Nephron (organoid): Measurements from ENCODE around the gene PPP1R10.

Source experiments
- H3K27ac Mint-ChIP-seq, 3 experiments: 2 replicates each; pipeline ENCODE4 v1.8.0; 2020; ENCODE audit warnings: mixed read lengths in 3 of 3, mild to moderate bottlenecking in 2 of 3, moderate library complexity in 1 of 3
- H3K27me3 Mint-ChIP-seq: 2 replicates; pipeline ENCODE4 v1.8.0; 2021; ENCODE audit warnings: low read depth, mild to moderate bottlenecking, moderate library complexity, mixed read lengths
- H3K36me3 Mint-ChIP-seq: 2 replicates; pipeline ENCODE4 v1.8.0; 2020; ENCODE audit warnings: low read depth, mixed read lengths
- H3K4me1 Mint-ChIP-seq: 2 replicates; pipeline ENCODE4 v1.8.0; 2020; ENCODE audit warnings: mixed read lengths
- H3K4me3 Mint-ChIP-seq, 3 experiments: 2 replicates each; pipeline ENCODE4 v1.8.0; 2020; ENCODE audit warnings: mild to moderate bottlenecking in 3 of 3, mixed read lengths in 3 of 3, moderate library complexity in 2 of 3
- H3K9me3 Mint-ChIP-seq: 2 replicates; pipeline ENCODE4 v1.8.0; 2020; ENCODE audit warnings: mixed read lengths
- TF ChIP-seq, protein P1 (sequence below), 3 experiments: fragments of 200-600 bp; sonication (generic); IDR thresholded peaks; one replicate each; pipeline ENCODE4 v1.5.0; 2021; ENCODE audit warnings: antibody characterized with exemption in 3 of 3; ENCODE audit not compliant: unreplicated experiment in 3 of 3

The PPP1R10 gene

DNA sequence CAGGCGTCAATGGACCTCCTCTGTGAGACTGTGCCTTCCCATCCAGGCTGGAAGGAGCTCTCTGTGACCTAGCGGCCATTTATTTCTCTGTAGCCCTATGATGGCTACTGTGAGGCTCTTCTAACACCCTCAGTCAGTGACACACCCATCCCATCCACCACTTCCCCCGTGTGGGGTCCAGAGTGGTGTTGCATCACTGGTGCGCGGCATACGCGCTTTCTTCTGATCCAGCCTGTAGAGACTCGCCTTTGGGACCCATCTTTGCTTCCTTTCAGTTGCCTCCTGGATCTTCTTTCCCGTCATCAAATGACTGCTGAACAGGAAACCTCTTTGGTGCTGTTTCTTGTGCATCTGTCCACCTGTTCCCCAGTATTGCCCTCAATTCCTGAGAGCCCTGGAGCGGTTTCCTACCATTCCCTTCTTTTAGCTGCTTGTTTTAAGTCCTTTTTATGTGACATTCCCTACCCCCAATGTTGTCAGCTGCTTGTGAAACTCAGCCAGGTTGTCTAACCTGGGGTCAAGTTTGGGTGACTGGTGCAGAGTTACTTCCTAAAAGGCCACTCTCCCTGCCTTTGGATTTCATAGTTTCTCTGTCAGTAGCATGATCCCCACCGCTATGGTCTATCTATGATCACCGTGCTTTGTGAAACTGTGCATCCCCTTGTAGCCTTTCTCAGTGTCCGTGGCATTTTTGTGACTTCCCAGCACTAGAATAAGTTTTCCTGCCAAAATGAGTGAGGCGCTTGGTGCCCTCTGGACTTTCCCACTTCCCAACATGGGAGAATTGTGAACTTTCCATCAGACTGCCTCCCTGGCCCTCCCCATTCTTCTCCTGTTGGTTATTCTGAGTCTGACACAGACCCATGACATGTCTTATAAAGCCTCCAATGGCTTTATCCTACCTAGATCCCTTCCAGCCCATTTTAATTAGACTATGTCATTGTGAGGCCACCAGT is 54.3 kb downstream of the PPP1R10 start:
- no peaks in the 10 kb centered on the region for H3K27me3 Mint-ChIP-seq
- peaks cover 36% of the 10 kb centered on the region for H3K36me3 Mint-ChIP-seq
- H3K27ac Mint-ChIP-seq = no peak overlapping the region
- TF ChIP-seq, protein P1, sequence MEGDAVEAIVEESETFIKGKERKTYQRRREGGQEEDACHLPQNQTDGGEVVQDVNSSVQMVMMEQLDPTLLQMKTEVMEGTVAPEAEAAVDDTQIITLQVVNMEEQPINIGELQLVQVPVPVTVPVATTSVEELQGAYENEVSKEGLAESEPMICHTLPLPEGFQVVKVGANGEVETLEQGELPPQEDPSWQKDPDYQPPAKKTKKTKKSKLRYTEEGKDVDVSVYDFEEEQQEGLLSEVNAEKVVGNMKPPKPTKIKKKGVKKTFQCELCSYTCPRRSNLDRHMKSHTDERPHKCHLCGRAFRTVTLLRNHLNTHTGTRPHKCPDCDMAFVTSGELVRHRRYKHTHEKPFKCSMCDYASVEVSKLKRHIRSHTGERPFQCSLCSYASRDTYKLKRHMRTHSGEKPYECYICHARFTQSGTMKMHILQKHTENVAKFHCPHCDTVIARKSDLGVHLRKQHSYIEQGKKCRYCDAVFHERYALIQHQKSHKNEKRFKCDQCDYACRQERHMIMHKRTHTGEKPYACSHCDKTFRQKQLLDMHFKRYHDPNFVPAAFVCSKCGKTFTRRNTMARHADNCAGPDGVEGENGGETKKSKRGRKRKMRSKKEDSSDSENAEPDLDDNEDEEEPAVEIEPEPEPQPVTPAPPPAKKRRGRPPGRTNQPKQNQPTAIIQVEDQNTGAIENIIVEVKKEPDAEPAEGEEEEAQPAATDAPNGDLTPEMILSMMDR (IDR thresholded peaks at IDR 0.05; ENCODE audit: unreplicated experiment in 3 of 3) = no peak
- H3K4me1 Mint-ChIP-seq = peaks cover 10% of the 10 kb centered on the region
- H3K4me3 Mint-ChIP-seq = no peak overlapping the region
- H3K9me3 Mint-ChIP-seq = no peaks in the 10 kb centered on the region

DNA sequence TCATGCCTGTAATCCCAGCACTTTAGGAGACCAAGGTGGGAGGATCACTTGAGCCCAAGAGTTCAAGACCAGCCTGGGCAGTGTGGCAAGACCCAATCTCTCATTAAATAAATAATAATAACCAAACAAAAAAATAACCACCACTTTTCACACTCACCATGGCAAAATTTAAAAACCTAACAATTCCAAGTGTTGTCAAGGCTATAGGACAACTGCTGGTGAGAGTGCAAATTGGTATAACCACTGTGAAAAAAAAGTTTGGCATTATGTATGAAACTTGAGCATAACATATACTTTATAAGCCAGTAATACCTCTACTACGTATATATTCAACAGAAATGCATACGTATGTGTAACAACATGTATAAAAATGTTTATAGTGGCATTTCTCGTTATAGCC is 56.1 kb downstream of the PPP1R10 start:
- TF ChIP-seq, protein P1 (IDR thresholded peaks at IDR 0.05; ENCODE audit: unreplicated experiment in 3 of 3) = no peak
- Mint-ChIP-seq H3K9me3 (no peaks in the 10 kb centered on the region), H3K4me3 (no peak overlapping the region), H3K27ac (no peak overlapping the region), H3K27me3 (no peaks in the 10 kb centered on the region), H3K36me3 (peaks cover 39% of the 10 kb centered on the region), H3K4me1 (peaks cover 21% of the 10 kb centered on the region)

DNA sequence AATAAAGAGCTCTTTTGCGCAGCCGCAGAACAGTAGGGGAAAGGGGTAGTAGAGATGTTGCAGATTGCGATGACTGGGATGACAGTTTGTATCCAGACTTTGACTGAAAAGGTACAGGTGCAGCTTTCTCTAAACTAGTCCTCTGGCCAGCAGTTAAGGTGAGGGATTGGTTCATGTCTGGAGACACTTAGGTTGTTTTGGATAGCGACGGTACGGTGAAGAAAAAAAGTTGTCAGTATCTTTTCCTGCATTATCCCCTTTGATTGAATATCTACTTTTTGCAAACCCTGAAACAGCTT is 59.4 kb downstream of the PPP1R10 start:
- Mint-ChIP-seq H3K9me3 (no peaks in the 10 kb centered on the region), H3K4me1 (peaks cover 27% of the 10 kb centered on the region), H3K27ac (peak overlapping the region; percentile 98 to 99 (median 98)), H3K4me3 (peak overlapping the region; percentile 96 to 99 (median 98)), H3K36me3 (peaks cover 41% of the 10 kb centered on the region), H3K27me3 (no peaks in the 10 kb centered on the region)
- TF ChIP-seq, protein P1 (IDR thresholded peaks at IDR 0.05; ENCODE audit: unreplicated experiment in 3 of 3) = no peak

DNA sequence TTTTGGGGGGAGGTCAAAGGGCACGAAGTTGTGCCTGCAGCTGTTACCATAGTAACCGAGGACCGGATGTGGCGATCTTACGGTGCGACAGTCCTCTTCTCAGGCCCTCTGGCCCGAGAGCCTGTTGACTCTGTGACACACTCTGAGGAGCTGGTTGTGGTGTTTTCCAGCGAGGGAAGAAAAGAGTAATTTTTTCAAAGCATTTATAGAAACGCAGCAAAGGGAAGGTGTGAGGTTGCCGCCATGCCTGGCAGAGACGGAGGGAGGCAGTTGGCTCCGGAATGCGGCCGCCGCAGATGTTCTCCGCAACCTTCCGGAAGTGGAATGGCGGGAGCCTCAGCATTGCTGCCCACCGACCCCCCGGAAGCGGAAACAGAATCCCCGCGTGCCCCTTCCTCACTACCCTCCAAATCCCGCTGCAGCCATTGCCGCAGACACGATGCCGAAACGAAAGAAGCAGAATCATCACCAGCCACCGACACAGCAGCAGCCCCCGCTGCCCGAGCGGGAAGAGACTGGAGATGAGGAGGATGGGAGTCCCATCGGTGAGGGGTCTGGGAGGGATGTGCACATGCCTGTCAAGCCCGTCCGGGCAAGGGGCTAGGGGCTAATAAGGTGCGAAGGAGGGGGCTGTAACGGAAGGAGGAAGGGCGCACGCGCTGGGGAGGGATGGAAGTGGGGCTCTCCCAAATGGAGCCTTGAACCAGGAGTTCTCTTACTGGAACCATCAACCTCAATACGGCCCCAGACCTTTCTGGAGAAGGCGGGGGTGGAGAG is 59.9 kb downstream of the PPP1R10 start, which contains the start of gene PRR3:
Gene PRR3 (plus strand): TSS at position 390 of the 777 bp plus-strand sequence. CDS start 50 bp downstream, at position 440.
- Mint-ChIP-seq H3K9me3 (no peaks in the 10 kb centered on the region), H3K27ac (peak within 1 kb of the TSS; percentile 98 to 99 (median 98)), H3K4me1 (peaks cover 27% of the 10 kb centered on the region), H3K27me3 (no peaks in the 10 kb centered on the region), H3K36me3 (peaks cover 41% of the 10 kb centered on the region), H3K4me3 (peak within 1 kb of the TSS; percentile 96 to 99 (median 98))
- TF ChIP-seq, protein P1 (IDR thresholded peaks at IDR 0.05; ENCODE audit: unreplicated experiment in 3 of 3) = no peak

DNA sequence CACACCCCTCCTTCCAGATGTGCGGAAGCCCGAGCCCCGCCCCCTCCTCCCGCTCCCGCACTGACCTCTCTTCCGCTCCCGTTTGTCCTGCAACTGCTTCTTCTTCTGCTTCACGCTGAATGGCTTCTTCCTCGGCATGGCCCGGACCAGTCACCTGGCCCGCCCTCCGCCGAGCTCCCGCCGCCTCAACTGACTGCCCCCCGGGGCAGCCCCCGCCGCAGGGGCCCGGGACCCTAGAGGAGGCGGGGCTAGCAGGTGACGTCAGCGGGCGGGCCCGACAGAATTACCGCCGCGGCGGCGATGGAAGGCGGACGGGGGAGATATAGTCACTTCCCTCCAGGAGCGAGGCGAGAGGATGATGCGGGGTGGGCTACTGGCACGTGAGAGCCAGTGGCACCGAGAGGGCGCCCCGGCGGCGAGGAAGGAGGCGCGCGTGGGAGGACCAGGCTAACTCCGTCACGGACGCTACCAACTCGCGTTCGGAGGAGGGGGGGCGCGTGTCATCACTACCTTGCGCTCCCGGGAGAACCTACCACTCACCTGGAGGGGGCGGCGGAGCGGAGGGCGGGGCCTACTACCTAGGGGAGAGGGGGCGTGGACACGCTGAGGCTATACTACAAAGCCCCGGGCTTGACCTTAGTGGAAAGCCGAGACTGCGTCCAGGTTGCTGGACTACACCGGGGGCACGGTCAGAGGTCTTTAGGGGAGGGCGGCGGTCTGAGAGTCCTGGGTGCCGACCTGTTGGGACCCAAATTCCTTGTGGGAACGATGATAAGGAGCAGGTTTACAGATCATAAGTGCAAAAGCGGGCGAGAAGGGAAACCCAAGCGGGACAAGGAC is 60.8 kb downstream of the PPP1R10 start, which contains the start of gene GNL1:
Gene GNL1 (minus strand): TSS at position 424 of the 840 bp plus-strand sequence. CDS start 286 bp downstream, at position 138.
- Mint-ChIP-seq H3K27me3 (no peaks in the 10 kb centered on the region), H3K27ac (peak within 1 kb of the TSS; percentile 98 to 99 (median 98)), H3K9me3 (no peaks in the 10 kb centered on the region), H3K4me1 (peaks cover 27% of the 10 kb centered on the region), H3K36me3 (peaks cover 46% of the 10 kb centered on the region), H3K4me3 (peak within 1 kb of the TSS; percentile 96 to 99 (median 98))
- TF ChIP-seq, protein P1 (IDR thresholded peaks at IDR 0.05; ENCODE audit: unreplicated experiment in 3 of 3) = no peak
